GM21825 (cell line): ENCODE results near the gene BCL11A.
A peak's percentile ranks its signal among the peaks of the same experiment; 100 is the strongest.

Source experiments
- ATAC-seq: cut with Tn5 transposase; IDR thresholded peaks from one replicate; pipeline ENCODE4 v1.9.1; 2021; ENCODE audit warnings: mild to moderate bottlenecking, moderate library complexity; ENCODE audit not compliant: unreplicated experiment

BCL11A gene

GRCh38 chr2:60560734-60561644 is 7.5 kb upstream of the BCL11A start:
- peak; percentile 34 for ATAC-seq

DNA sequence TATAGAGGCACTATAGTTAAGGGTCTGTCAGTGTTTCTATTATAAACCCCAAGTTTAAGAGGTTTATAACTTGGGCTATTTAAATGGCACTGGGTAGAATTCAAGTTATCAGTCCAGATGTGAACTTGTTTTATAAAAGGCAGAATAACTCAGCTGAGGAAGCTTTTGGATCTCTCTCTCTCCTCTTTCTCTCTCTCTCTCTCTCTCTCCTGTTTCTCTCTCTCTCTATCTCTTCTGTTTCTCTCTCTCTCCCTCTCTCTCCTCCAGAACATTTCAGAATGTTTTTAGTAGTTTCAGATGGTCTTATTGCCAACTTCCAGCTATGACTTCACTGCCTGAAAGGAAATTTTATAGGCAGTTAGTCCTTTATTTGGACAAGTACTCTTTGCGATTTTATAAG is 6.4 kb upstream of the BCL11A start:
- ATAC-seq, result no peak

GRCh38 chr2:60558536-60558935 is 5.1 kb upstream of the BCL11A start:
- no peak for ATAC-seq

DNA sequence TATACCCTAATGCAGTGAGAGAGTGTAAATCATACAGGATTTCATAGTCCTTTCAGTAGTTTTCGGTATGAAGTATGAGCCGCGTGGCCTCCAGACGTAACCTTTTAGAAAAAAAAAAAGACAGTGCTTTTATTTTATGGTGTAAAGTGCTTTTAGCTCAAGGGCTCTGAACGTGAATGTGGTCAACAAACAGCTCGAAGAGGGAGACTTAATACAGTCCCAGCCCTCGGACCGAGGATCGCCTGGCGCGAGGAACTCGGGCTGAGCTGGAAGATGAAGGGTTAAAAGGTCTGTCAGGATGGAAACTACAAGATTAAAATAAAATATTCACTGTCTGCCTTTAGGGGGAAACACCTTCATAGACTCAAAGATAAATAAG is 4.0 kb upstream of the BCL11A start:
- ATAC-seq, result no peak

DNA sequence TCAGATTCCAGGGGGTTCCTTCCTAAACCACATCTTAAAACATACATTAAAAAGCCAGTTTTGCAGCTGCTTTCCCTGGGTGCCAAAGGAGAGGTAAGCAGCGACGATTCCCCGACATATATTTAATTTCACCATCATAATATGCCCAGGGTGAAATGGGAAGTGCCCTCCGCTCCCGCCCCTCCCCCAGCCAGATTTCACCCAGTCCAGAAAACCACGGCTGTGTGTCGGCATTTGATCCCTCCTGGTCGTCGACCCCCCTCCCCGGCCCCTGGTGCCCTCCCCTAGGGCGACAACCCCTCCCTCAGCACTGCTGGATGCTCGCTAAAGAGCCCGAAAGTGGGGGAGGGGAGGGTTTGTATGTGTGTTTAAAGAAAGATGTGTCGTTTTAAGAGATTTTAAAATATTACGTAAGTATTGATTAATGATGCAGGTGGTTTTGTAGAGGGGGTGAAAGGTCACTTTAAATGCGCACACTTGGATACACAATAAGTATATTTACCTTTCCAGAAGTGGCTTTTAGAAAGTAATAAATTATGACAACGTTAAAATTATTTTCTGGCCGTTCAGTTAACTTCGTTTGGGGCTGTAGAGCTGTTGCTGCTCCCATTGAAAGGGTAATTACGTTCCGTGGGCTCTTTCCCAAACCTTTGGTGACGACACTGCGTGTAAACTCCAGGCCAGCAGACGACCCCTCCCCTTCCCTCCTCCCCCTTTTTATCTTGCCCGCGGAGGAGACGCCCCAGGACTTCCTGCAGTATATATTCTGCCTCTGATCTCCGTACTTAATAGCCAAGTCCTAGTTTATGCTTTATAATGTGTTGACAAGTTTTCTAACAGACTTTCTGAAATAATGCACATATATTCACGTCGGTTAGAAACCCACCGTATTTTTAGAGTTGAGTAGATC is 3.4 kb upstream of the BCL11A start:
- no peak for ATAC-seq

DNA sequence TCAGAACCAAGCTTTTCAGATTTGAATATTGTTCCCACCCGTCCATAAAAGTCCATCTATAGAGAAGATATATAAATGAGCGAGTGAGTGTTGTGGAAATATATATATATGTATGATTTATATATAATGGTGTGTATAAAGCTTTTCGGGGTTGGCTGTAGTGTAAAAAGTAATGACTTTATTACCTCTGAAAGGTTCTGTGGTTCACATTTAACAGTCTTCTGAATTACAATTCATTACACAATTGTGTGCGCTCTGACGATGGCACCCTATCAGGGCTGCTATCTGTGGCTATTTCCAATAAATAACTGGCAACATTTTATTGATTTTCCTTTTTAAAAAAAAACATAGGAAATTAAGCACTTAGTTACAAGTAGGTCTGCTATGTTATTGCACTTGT is 2.7 kb upstream of the BCL11A start:
- ATAC-seq, result no peak

DNA sequence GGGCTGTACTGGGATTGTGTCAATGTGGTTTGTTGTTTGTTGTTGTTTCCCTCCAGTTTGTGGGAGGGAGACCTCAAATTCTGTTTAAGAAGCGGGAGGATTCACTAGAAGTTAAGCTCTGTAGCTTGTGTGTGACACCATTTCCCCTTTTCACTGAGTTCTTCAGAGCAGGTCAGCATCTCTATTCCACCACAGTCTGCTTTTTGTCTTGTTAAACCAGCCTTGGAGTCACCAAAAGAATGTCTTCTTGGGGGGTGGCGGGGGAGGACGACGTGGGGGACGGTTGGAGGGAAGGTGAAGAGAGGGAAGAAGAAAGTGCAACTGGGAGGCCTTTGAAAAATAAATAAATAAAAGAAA is 2.3 kb upstream of the BCL11A start:
- peak; percentile 6 for ATAC-seq

DNA sequence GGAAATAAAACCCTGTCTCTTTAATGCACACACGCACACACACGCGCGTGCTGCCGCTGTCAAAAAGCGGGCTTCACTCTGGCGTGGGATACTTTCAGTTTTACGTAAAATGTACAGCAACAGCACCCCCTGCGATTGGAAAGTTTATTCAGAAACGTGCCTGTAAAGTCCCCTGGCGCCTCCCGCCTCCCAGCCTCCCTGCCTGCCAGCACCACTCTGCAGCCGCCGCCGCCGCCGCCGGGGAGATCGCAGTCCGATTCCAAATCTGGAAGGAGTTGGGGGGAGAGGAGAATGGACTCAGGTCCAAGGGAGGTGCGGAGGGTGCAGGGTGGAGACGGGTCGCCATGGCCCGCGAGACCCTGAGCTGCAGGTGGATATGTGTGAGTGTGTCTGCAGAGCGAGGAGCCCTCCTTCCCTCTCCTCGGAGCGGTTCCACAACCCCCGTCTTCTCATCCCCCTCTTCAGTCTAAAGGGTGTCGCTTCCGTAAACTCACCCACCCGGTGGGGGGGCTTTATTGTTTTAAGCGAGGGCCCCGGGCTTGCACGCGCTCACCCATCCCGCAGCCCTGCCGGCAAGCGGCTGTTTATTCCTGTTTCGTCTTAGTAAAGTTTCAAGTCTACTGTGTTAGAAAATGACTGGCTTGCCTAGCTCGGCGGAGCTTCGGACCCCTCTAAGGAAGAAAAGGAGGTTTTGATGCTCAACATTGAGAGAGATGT is 1.8 kb upstream of the BCL11A start:
- peak; percentile 30 for ATAC-seq

- ATAC-seq, result no peak
Measured at GRCh38 chr2:60554646-60555065, 1.2 kb upstream of the BCL11A start.

GRCh38 chr2:60554074-60554645 is 706 bp upstream of the BCL11A start:
- ATAC-seq, result peak; percentile 20

DNA sequence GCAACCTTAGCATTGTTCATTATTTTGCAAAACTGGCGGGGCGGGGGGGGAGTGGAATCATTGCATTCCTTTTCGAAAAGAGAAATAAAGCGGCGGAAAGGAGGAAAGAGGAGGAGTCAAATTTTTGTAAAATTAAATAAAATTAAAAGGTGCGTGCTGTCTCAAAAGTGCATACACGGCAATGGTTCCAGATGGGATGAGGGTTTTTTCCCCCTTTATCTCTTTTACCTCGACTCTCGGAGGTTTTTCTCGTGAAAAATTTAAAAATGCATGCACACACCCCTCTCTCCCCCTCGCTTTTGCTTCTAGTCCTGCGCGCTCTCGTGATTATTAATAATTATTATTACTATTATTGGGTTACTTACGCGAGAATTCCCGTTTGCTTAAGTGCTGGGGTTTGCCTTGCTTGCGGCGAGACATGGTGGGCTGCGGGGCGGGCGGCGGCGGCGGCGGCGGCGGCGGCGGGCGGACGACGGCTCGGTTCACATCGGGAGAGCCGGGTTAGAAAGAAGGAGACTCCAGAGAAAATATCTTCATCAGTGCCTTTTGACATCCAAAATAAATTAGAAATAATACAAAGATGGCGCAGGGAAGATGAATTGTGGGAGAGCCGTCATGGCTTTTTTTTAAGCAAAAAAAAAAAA is 481 bp downstream of the BCL11A start:
- no peak for ATAC-seq

DNA sequence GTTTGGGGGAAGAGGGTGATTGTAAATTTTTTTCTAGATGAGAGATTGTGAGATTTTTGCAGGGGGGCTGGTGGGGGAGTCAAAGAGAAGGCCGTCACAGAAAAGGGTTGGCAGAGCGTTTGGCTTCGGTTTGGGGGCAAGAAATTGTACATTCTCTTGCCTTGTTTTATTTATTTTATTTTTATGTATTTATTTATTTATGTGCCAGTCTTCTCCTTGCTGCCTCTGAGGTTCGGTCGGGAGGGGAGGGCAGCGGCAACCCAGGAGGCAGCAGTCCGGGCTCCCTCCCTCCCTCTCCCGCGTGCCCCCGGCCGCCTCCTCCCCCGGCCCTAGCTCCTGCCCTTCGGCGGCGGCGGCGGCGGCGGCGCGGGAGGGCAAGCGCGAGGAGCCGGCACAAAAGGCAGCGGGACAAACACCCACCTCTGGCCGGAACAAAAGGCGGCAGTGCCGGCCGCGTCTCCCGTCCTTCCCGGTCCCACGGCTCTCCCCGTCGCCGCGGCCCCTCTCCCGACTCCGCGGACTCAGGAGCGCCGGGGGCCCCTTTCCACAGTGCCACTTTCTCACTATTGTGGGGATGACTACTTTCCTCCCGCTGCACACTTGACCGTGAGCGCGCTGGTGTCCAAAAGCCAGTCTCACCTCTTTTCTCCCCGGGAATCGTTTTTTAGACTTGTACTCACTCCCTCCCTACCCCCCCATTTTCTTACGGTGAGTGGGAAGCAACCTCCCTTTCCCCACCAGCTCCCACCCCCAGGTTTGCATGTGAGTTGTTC is 1.2 kb downstream of the BCL11A start:
- ATAC-seq, result no peak

- ATAC-seq, result no peak
Measured at GRCh38 chr2:60551240-60552077, 2.0 kb downstream of the BCL11A start.

DNA sequence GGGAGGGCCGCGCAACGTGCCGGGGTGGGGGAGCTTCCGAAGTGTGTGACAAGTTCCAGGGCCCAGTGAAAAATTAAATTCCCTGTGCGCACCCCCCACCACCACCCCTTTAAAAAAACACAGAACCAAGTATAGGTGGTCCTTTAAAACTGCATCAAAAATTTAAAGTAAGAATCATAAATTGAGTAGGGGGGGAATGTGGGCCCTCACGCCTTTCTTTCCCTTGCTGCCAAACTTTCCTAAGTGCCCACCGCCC is 2.5 kb downstream of the BCL11A start:
- ATAC-seq, result no peak

DNA sequence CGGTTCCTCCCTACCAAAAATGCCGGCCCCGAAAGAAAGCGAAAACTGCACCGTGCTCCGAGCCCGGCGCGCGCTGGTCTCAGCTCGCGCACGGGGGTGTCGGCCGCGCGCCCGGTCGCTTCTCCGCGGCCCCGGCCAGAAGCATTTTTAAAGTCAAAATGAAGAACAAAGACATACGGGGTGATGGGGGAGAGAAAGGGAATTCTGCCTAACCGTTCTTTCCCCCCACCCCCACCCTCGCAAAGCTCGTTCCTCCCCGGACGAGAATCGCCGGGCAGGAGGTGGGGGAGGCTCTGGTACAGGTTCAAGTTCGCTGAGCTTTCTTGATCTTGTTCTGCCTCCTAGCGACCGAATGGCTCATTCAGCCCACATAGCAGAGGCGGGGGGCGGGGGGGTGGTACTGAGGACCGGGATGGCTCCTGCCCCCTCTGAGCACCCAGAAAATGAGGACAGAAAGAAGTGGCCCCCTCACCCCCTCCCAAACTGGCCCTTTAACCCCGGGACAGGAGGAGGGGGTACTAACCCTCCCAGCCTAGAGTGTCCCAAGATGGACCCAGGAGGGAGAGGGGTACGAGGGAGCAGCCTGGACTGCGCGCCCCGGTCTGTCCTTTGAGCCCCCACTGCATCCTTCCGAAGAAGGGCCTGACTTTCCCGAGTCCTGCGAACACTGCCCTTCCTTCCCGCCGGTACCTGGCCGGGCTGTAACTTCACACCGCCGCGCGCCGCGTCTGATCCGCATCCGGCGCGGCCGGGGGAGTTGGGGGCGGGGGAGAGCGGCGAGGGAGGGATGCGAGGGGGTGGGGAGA is 3.1 kb downstream of the BCL11A start:
- peak; percentile 42 for ATAC-seq

DNA sequence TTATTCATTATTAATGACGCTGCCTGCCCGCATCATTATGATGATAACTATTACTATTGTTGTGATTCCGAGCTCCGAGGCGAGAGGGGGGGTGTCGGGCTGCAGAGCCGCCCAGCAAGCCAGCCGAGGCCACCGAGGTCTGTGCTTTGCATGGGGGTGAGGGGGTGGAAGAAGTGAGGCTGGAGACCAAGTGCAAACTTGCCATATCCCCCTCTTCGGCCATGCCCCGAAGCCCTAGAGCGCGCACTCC is 3.6 kb downstream of the BCL11A start:
- no peak for ATAC-seq

GRCh38 chr2:60549238-60549927 is 4.1 kb downstream of the BCL11A start:
- no peak for ATAC-seq

GRCh38 chr2:60548845-60549237 is 4.6 kb downstream of the BCL11A start:
- ATAC-seq, result no peak
